NT2/D1 (cell line): ENCODE measurements around the gene SEMA7A.

Source experiments
- SUZ12 ChIP-seq: IDR thresholded peaks from 2 replicates; pipeline ENCODE4 v1.6.1; 2011; ENCODE audit not compliant: insufficient read length, insufficient read depth; ENCODE audit errors: extremely low read depth
- YY1 ChIP-seq: IDR thresholded peaks from 2 replicates; pipeline ENCODE4 v1.6.1; 2011; ENCODE audit not compliant: insufficient read length, insufficient read depth
- ZNF274 ChIP-seq: IDR thresholded peaks from 2 replicates; pipeline ENCODE4 v1.6.1; 2011; ENCODE audit warnings: mild to moderate bottlenecking, low read depth, low read length

DNA sequence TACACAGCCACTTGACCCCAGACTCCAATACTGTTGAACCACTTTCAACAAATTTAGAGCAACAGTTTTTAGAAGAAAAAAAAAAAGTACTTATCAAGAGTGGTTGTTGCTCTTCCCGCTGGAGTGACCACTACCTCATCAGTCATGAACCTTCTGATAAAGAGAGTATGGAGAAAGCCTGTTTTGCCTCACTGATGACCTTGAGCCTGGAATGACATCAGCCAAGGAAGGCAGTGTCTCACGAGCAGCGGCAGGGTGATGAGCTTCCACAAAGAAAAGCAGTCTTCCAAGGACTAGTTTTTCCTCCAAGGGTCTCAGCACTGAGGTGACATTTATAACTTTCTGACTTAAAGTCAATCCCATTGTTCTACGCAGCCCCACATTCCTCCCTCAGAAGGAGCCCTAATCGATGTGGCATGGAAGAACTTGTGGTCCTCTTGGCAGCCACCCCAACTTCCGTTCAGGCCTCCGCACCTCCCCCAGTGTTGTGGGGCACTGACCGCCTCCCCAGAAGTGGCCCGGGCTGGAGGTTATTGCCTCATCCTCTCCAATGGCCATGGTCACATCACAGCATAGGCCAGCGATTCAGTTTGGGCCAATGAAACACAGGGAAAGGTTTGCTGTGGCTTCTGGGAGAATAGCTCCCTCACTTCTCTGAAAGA is 64.5 kb downstream of the SEMA7A start:
- TF ChIP-seq YY1 = no peak
- no peak for TF ChIP-seq ZNF274
- no peak for TF ChIP-seq SUZ12
